Measurements from ENCODE around the gene EEF1AKMT2.
"Not testable (repeated sequence)": the region's sequence is repeated elsewhere in the genome, so short reads cannot be mapped to it uniquely, and the experiment has no call there.

- TF ChIP-seq, protein P1, sequence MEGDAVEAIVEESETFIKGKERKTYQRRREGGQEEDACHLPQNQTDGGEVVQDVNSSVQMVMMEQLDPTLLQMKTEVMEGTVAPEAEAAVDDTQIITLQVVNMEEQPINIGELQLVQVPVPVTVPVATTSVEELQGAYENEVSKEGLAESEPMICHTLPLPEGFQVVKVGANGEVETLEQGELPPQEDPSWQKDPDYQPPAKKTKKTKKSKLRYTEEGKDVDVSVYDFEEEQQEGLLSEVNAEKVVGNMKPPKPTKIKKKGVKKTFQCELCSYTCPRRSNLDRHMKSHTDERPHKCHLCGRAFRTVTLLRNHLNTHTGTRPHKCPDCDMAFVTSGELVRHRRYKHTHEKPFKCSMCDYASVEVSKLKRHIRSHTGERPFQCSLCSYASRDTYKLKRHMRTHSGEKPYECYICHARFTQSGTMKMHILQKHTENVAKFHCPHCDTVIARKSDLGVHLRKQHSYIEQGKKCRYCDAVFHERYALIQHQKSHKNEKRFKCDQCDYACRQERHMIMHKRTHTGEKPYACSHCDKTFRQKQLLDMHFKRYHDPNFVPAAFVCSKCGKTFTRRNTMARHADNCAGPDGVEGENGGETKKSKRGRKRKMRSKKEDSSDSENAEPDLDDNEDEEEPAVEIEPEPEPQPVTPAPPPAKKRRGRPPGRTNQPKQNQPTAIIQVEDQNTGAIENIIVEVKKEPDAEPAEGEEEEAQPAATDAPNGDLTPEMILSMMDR (IDR thresholded peaks at IDR 0.05), result not testable (repeated sequence)
- TF ChIP-seq POLR2AphosphoS5, POLR2A, EP300 (IDR thresholded peaks at IDR 0.05): not testable (repeated sequence)
These were observed 8.8 kb downstream of the EEF1AKMT2 start for GRCh38 chr10:124782900-124783299.
